ENCODE results near the gene CCDC57.

CCDC57 gene

DNA sequence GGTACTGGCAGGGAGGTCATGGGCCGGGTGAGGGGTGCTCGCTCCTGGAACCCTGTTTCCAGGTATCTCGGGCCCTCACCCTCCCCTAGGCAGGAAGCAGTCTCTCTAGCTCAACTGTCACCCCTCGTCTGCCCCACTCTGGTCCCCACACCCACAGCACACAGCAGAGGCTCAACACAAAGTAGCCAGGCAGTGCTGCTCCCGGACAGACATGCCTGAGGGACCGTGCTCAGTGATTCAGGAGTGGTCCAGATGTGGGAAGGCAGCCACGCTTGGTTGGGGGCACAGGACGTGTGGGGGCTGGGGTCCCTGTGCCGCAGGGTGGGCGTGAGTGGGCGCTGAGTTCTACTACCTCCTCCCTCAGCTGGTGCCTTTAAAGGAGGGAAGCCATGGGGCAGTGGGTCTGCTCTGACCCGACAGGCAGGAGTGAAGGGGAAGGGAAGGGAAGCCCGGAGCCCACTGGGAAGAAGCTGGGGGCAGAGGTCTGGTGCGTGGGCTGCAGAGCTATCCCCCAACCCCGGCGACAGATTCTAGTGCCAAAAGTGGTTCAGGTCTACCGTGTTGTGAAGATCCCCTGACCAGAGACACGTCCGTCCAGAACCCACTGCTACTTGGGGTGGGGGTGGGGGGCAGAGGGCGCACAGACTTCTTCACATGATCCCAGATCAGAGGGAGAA, 28.0 kb upstream of the CCDC57 start:
- Histone ChIP-seq H3K27me3 (ENCODE audit: control insufficient read depth, low read length) (peaks cover 6% of the 10 kb centered on the region), H3K9me3 (ENCODE audit: control insufficient read depth, insufficient read depth, low read length) (no peaks in the 10 kb centered on the region), H3K27ac (ENCODE audit: low read depth, low read length) (no peak overlapping the region), H3F3A (ENCODE audit: control insufficient read depth, insufficient read depth) (peaks cover 2% of the 10 kb centered on the region; the same call in 1 of the 2 replicates), H3K4me3 (ENCODE audit: low read length) (no peak overlapping the region), H3K4me2 (ENCODE audit: low read length) (no peak overlapping the region), H4K20me1 (ENCODE audit: control insufficient read depth, insufficient read depth, low read depth, low read length) (0 out of 2 replicates have a peak, but pooled peaks cover 4% of the 10 kb centered on the region), H3K36me3 (ENCODE audit: control insufficient read depth, low read length) (peaks cover 58% of the 10 kb centered on the region), H3K4me1 (ENCODE audit: control insufficient read depth, low read length) (peaks cover 12% of the 10 kb centered on the region), H3K79me2 (ENCODE audit: control insufficient read depth, low read length) (no peaks in the 10 kb centered on the region; the same call in 1 of the 2 replicates), H3K9me2 (replicated peaks; ENCODE audit: control insufficient read depth, low read length) (no peaks in the 10 kb centered on the region)
- no peak for TF ChIP-seq CTCF (IDR thresholded peaks at IDR 0.05; ENCODE audit: low read depth, low read length, poor library complexity, severe bottlenecking)
- TF ChIP-seq EZH2phosphoT487 (IDR thresholded peaks at IDR 0.05; ENCODE audit: borderline replicate concordance, low read length) = no peak

DNA sequence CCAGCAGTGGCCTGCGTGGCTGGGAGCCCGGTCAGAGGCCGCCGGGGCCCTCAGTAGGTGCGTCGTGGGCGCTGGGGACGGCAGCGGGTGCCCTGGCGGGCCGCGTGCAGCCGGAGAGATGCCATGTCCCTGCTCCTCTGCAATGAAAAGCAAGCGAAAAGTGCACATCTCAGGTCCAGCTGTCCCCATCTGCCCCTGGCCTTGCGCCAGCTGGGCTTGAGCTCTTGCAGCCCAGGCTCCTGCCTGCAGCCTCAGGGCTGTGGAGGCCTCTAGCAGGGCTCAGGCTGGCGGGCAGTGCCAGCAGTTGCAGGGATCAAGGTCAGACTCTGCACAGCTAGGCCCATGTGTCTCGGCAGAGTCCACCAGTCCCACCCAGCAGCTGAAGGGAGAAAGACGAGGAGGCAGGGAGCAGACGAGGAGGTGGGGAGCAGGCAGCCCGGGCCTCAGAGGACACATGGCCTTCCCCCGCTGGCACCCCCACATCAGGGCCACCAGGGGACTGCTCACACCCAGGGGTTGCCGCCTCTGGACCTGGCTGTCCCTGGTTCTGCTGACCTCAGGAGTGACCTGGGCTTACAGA, 27.4 kb upstream of the CCDC57 start:
- peaks cover 12% of the 10 kb centered on the region for H3K4me1 ChIP-seq (ENCODE audit: control insufficient read depth, low read length)
- H3K4me2 ChIP-seq (ENCODE audit: low read length) = no peak overlapping the region
- peaks cover 52% of the 10 kb centered on the region for H3K36me3 ChIP-seq (ENCODE audit: control insufficient read depth, low read length)

GRCh38 chr17:82239401-82239925, 26.8 kb upstream of the CCDC57 start:
- Histone ChIP-seq H3K9me3 (ENCODE audit: control insufficient read depth, insufficient read depth, low read length) (no peaks in the 10 kb centered on the region), H3K4me1 (ENCODE audit: control insufficient read depth, low read length) (peaks cover 18% of the 10 kb centered on the region), H3K27me3 (ENCODE audit: control insufficient read depth, low read length) (peaks cover 17% of the 10 kb centered on the region), H3K79me2 (ENCODE audit: control insufficient read depth, low read length) (no peaks in the 10 kb centered on the region; the same call in 1 of the 2 replicates), H3F3A (ENCODE audit: control insufficient read depth, insufficient read depth) (peaks cover 2% of the 10 kb centered on the region; the same call in 1 of the 2 replicates), H3K4me3 (ENCODE audit: low read length) (no peak overlapping the region), H3K27ac (ENCODE audit: low read depth, low read length) (no peak overlapping the region), H3K36me3 (ENCODE audit: control insufficient read depth, low read length) (peaks cover 46% of the 10 kb centered on the region), H4K20me1 (ENCODE audit: control insufficient read depth, insufficient read depth, low read depth, low read length) (peaks cover 15% of the 10 kb centered on the region; the same call in 1 of the 2 replicates), H3K4me2 (ENCODE audit: low read length) (no peak overlapping the region), H3K9me2 (replicated peaks; ENCODE audit: control insufficient read depth, low read length) (no peaks in the 10 kb centered on the region)
- TF ChIP-seq EZH2phosphoT487 (IDR thresholded peaks at IDR 0.05; ENCODE audit: borderline replicate concordance, low read length) = no peak
- TF ChIP-seq CTCF (IDR thresholded peaks at IDR 0.05; ENCODE audit: low read depth, low read length, poor library complexity, severe bottlenecking) = no peak

More for the DNA sequence above, 27.4 kb upstream of the CCDC57 start:
- Histone ChIP-seq H4K20me1 (ENCODE audit: control insufficient read depth, insufficient read depth, low read depth, low read length) (peaks cover 10% of the 10 kb centered on the region; the same call in 1 of the 2 replicates), H3F3A (ENCODE audit: control insufficient read depth, insufficient read depth) (peaks cover 2% of the 10 kb centered on the region; the same call in 1 of the 2 replicates), H3K79me2 (ENCODE audit: control insufficient read depth, low read length) (no peaks in the 10 kb centered on the region; the same call in 1 of the 2 replicates), H3K27me3 (ENCODE audit: control insufficient read depth, low read length) (peaks cover 12% of the 10 kb centered on the region), H3K9me2 (replicated peaks; ENCODE audit: control insufficient read depth, low read length) (no peaks in the 10 kb centered on the region), H3K4me3 (ENCODE audit: low read length) (no peak overlapping the region), H3K27ac (ENCODE audit: low read depth, low read length) (no peak overlapping the region), H3K9me3 (ENCODE audit: control insufficient read depth, insufficient read depth, low read length) (no peaks in the 10 kb centered on the region)
- no peak for TF ChIP-seq CTCF (IDR thresholded peaks at IDR 0.05; ENCODE audit: low read depth, low read length, poor library complexity, severe bottlenecking)
- no peak for TF ChIP-seq EZH2phosphoT487 (IDR thresholded peaks at IDR 0.05; ENCODE audit: borderline replicate concordance, low read length)
